H1 (cell line): ENCODE data around the gene CRB2. TPM values are rescaled to one million over a fixed set of nuclear protein-coding genes. Genes with fewer than 3 reads are reported as not detected.

Source experiments
- CTCF ChIA-PET: fragments of 300-600 bp; sonication (Branson Sonifier 250); formaldehyde crosslinking; loops from one replicate; lab custom pipeline; 2021; ENCODE audit not compliant: partially characterized antibody; lab: Charles Lee
- POLR2A ChIA-PET: fragments of 300-600 bp; sonication (Branson Sonifier 250); formaldehyde crosslinking; loops from one replicate; lab custom pipeline; 2021; ENCODE audit warnings: inconsistent platforms; ENCODE audit not compliant: partially characterized antibody; lab: Charles Lee
- DNase-seq, 2 experiments: peaks; one replicate each; pipeline versions ENCODE4 v3.0.0 to v3.0.0-alpha.2; 2010 to 2022; ENCODE audit warnings: low spot score in 2 of 2, low read depth in 1 of 2, mixed read lengths in 1 of 2
- FAIRE-seq: peaks from 2 replicates; lab custom pipeline; 2011; peaks lifted over from hg19 to GRCh38; lab: Jason Lieb, UNC
- H2AFZ ChIP-seq: 2 replicates; pipeline ENCODE4 v1.8.1; 2012; ENCODE audit warnings: low read length, inconsistent platforms
- H2AK5ac ChIP-seq: 2 replicates; pipeline ENCODE4 v1.6.1; 2013; ENCODE audit warnings: low read depth, low read length
- H2BK120ac ChIP-seq: replicated peaks from 2 replicates; pipeline ENCODE3; 2013; ENCODE audit warnings: low read depth, low read length, inconsistent platforms
- H2BK12ac ChIP-seq: 2 replicates; pipeline ENCODE4 v1.6.1; 2013; ENCODE audit warnings: low read depth, low read length
- H2BK15ac ChIP-seq: 2 replicates; pipeline ENCODE4 v1.6.1; 2013; ENCODE audit warnings: low read length
- H2BK20ac ChIP-seq: 2 replicates; pipeline ENCODE4 v1.6.1; 2013; ENCODE audit warnings: low read length
- H2BK5ac ChIP-seq: 2 replicates; pipeline ENCODE4 v1.6.1; 2013; ENCODE audit warnings: low read depth, low read length
- H3K14ac ChIP-seq: 2 replicates; pipeline ENCODE4 v1.6.1; 2013; ENCODE audit warnings: inconsistent platforms; ENCODE audit not compliant: insufficient read length
- H3K18ac ChIP-seq: 2 replicates; pipeline ENCODE4 v1.6.1; 2013; ENCODE audit warnings: low read length; ENCODE audit errors: extremely low read depth
- H3K23ac ChIP-seq: 2 replicates; pipeline ENCODE4 v1.6.1; 2013; ENCODE audit warnings: inconsistent platforms; ENCODE audit not compliant: insufficient read length
- H3K23me2 ChIP-seq: 2 replicates; pipeline ENCODE4 v1.6.1; 2013; ENCODE audit warnings: low read depth, low read length
- H3K27ac ChIP-seq: 2 replicates; pipeline ENCODE4 v1.6.1; 2011; ENCODE audit warnings: low read depth, low read length, inconsistent platforms
- H3K27me3 ChIP-seq, 4 experiments: replicated peaks in 1 of 4; 1 replicate in 1 of 4; 2 replicates in 3 of 4; pipeline versions ENCODE4 v1.6.1 to v1.8.1; 2011 to 2013; ENCODE audit warnings: low read length in 3 of 4, mild to moderate bottlenecking in 3 of 4, inconsistent platforms in 2 of 4, mixed read lengths in 2 of 4, moderate library complexity in 1 of 4; ENCODE audit not compliant: control insufficient read depth in 3 of 4, insufficient read depth in 3 of 4; ENCODE audit errors: extremely low read depth in 1 of 4
- H3K36me3 ChIP-seq, 4 experiments: 2 replicates each; pipeline versions ENCODE4 v1.6.1 to v1.8.1; 2011 to 2013; ENCODE audit warnings: mild to moderate bottlenecking in 4 of 4, low read length in 3 of 4, moderate library complexity in 2 of 4, control low read depth in 1 of 4, inconsistent platforms in 1 of 4; ENCODE audit not compliant: insufficient read depth in 4 of 4, control insufficient read depth in 2 of 4
- H3K4ac ChIP-seq: replicated peaks from 2 replicates; pipeline ENCODE3; 2013; ENCODE audit warnings: low read length, low read depth, mixed read lengths, inconsistent platforms; ENCODE audit not compliant: insufficient read length
- H3K4me1 ChIP-seq, 4 experiments: replicated peaks in 1 of 4; 1 replicate in 1 of 4; 2 replicates in 3 of 4; pipeline versions ENCODE4 v1.6.1 to v1.8.1; 2011 to 2013; ENCODE audit warnings: low read length in 3 of 4, inconsistent platforms in 2 of 4, mixed read lengths in 1 of 4; ENCODE audit not compliant: insufficient read depth in 4 of 4, control insufficient read depth in 3 of 4
- H3K4me2 ChIP-seq, 2 experiments: 2 replicates each; pipeline versions ENCODE4 v1.6.1 to v1.8.1; 2011 to 2013; ENCODE audit warnings: low read depth in 2 of 2, low read length in 2 of 2, control low read depth in 1 of 2, inconsistent platforms in 1 of 2, mild to moderate bottlenecking in 1 of 2; ENCODE audit not compliant: insufficient read depth in 1 of 2
- H3K4me3 ChIP-seq, 4 experiments: fragments of 200-600, 300-600 bp in 1 of 4; sonication (generic), shearing (Covaris generic), sonication (Bioruptor Twin) in 1 of 4; 2 replicates each; pipeline versions ENCODE4 v1.5.1 to v1.8.1; 2011 to 2016; ENCODE audit warnings: low read length in 4 of 4, low read depth in 3 of 4, control low read depth in 2 of 4, inconsistent platforms in 2 of 4, mild to moderate bottlenecking in 2 of 4, mixed read lengths in 1 of 4, moderate library complexity in 1 of 4; ENCODE audit not compliant: insufficient read depth in 2 of 4; ENCODE audit errors: extremely low read depth in 1 of 4
- H3K56ac ChIP-seq: replicated peaks from 2 replicates; pipeline ENCODE3; 2013; ENCODE audit warnings: low read depth, mild to moderate bottlenecking, mixed read lengths, low read length, inconsistent platforms; ENCODE audit not compliant: insufficient read length
- H3K79me1 ChIP-seq: 2 replicates; pipeline ENCODE4 v1.6.1; 2013; ENCODE audit warnings: low read depth, low read length, control low read depth
- H3K79me2 ChIP-seq, 2 experiments: 2 replicates each; pipeline versions ENCODE4 v1.6.1 to v1.8.1; 2012 to 2013; ENCODE audit warnings: low read length in 2 of 2, mild to moderate bottlenecking in 2 of 2, inconsistent platforms in 1 of 2; ENCODE audit not compliant: insufficient read depth in 2 of 2, control insufficient read depth in 1 of 2
- H3K9ac ChIP-seq, 4 experiments: replicated peaks in 1 of 4; 1 replicate in 1 of 4; 2 replicates in 3 of 4; pipeline versions ENCODE4 v1.6.1 to v1.8.1; 2011 to 2013; ENCODE audit warnings: low read depth in 3 of 4, low read length in 3 of 4, control low read depth in 2 of 4, mild to moderate bottlenecking in 2 of 4, moderate library complexity in 2 of 4, inconsistent platforms in 1 of 4; ENCODE audit errors: extremely low read depth in 1 of 4
- H3K9me3 ChIP-seq, 2 experiments: 2 replicates each; pipeline versions ENCODE4 v1.6.1 to v1.8.1; 2012 to 2013; ENCODE audit warnings: mild to moderate bottlenecking in 2 of 2, moderate library complexity in 2 of 2, control low read depth in 1 of 2, inconsistent platforms in 1 of 2, low read depth in 1 of 2, low read length in 1 of 2, mixed read lengths in 1 of 2; ENCODE audit not compliant: insufficient read depth in 2 of 2
- H4K20me1 ChIP-seq, 2 experiments: replicated peaks in 1 of 2; 2 replicates each; pipeline versions ENCODE3 to v1.8.1; 2011 to 2013; ENCODE audit warnings: inconsistent platforms in 2 of 2, low read length in 2 of 2, mild to moderate bottlenecking in 1 of 2; ENCODE audit not compliant: insufficient read depth in 2 of 2, control insufficient read depth in 1 of 2
- H4K5ac ChIP-seq: 2 replicates; pipeline ENCODE4 v1.6.1; 2013; ENCODE audit warnings: low read length, low read depth, mixed read lengths, inconsistent platforms; ENCODE audit not compliant: insufficient read length
- H4K8ac ChIP-seq: 2 replicates; pipeline ENCODE4 v1.8.0; 2013; ENCODE audit warnings: mild to moderate bottlenecking, moderate library complexity, low read length, inconsistent platforms; ENCODE audit not compliant: insufficient read depth; ENCODE audit errors: extremely low read depth
- H4K91ac ChIP-seq: replicated peaks from 2 replicates; pipeline ENCODE3; 2013; ENCODE audit warnings: low read length, mixed read lengths, inconsistent platforms; ENCODE audit not compliant: insufficient read length
- JUND ChIP-seq: IDR thresholded peaks from 2 replicates; pipeline ENCODE4 v1.6.1; 2011; ENCODE audit warnings: mild to moderate bottlenecking, improper control_type of control experiment, low read length
- KDM4A ChIP-seq: IDR thresholded peaks from one replicate; pipeline ENCODE4 v1.7.1; 2012; ENCODE audit warnings: low read depth, mild to moderate bottlenecking, moderate library complexity, low read length, inconsistent platforms; ENCODE audit not compliant: severe bottlenecking
- WGBS, 2 experiments: shearing (Covaris generic) in 1 of 2; methylation state at CpG; one replicate each; pipeline versions ENCODE4 v1.1.6 to v1.1.7; 2013 to 2015; ENCODE audit warnings: low lambda C conversion rate in 2 of 2, mixed read lengths in 2 of 2, inconsistent platforms in 1 of 2, low coverage in 1 of 2, missing lambda C conversion rate in 1 of 2; ENCODE audit not compliant: insufficient replicate concordance in 2 of 2, insufficient coverage in 1 of 2, insufficient read length in 1 of 2; ENCODE audit errors: extremely low coverage in 1 of 2, missing lambda C conversion rate in 1 of 2; 5-methylcytosine and 5-hydroxymethylcytosine counted together
- polyA plus RNA-seq, 7 experiments: library from polyadenylated mRNA; depleted of rRNA in 3 of 7; stranded (reverse) in 5 of 7; unstranded in 2 of 7; fragments of >200 nt in 5 of 7; fragments of 200-250 nt in 2 of 7; gene quantifications; 1 replicate in 5 of 7; 2 replicates in 1 of 7; 4 replicates in 1 of 7; pipeline versions ENCODE4 v1.2.1 to v1.2.3, GENCODE V29; 2011 to 2013; ENCODE audit warnings: missing spikeins in 2 of 7, mixed read lengths in 2 of 7
- total RNA-seq: library from RNA; stranded (reverse); fragmentation: NEBNext Ultra II Directional; extraction: Animal tissue kit (Norgen Biotek cat#: 25700); gene quantifications from 2 replicates; pipeline ENCODE4 v1.2.1, GENCODE V29; 2021

The CRB2 gene
- total and polyA plus RNA-seq, 2 of the 8 experiments (the other 6 are each of a cell fraction or from before 2014, with no cell fraction given), result 4.0 to 8.4 TPM

DNA sequence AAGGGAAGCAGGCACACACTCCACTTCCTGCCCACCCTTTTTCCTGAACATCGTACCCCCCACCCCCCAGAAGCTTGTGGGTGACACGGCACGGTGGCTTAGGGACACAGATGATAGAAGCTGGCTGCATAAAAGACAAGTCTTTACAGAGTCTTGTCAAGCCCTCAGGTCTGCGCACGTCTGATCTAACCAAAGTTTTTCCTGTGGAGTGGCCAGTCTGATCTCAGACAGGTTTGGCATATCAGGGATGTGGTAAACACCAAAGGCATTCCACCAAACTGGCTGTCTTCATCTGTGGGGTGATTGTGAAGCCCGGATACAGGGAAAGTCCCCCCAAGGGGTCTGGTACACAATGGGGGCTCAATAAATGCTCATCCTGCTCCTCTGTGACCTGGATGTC lies 50.0 kb downstream of the CRB2 start:
- TF ChIP-seq JUND (no peak), KDM4A (no peak)
- POLR2A ChIA-PET, result interaction anchor here (0.5 to 2.0 kb wide), 2 partner anchors 25 to 1406 kb away, joined by 3 to 5 read pairs; no protein-coding TSS in a partner anchor
- H3K79me2 ChIP-seq, result no peaks in the 10 kb centered on the region

More for the DNA sequence above, 50.0 kb downstream of the CRB2 start:
- Histone ChIP-seq H2AK5ac (no peak overlapping the region), H3K23me2 (no peaks in the 10 kb centered on the region), H4K91ac (no peak overlapping the region), H2BK12ac (no peak overlapping the region), H2BK15ac (no peak overlapping the region), H3K56ac (no peak overlapping the region), H3K9me3 (no peaks in the 10 kb centered on the region), H3K4me3 (no peak overlapping the region), H3K18ac (no peak overlapping the region), H2BK120ac (no peak overlapping the region), H2BK20ac (no peak overlapping the region; the same call in 1 of the 2 replicates), H3K14ac (no peak overlapping the region), H3K9ac (no peak overlapping the region), H3K4ac (no peak overlapping the region), H4K20me1 (no peaks in the 10 kb centered on the region), H3K79me1 (no peaks in the 10 kb centered on the region), H3K27me3 (no peaks in the 10 kb centered on the region), H2AFZ (no peak overlapping the region), H2BK5ac (no peak overlapping the region), H3K4me2 (0 out of 4 replicates have a peak overlapping the region, but pooled peaks of 1 of the 2 experiments have one; percentile 17), H3K36me3 (no peaks in the 10 kb centered on the region; a peak in 1 of 8 replicates), H3K27ac (no peak overlapping the region), H3K4me1 (peaks cover 0 to 14% (median 9%) of the 10 kb centered on the region in 4 experiments; a peak in 6 of 7 replicates), H4K8ac (no peak overlapping the region), H4K5ac (no peak overlapping the region), H3K23ac (no peak overlapping the region)
- DNase-seq (no peak), FAIRE-seq (no peak)
- 94% methylated on average over 6 of the region's 6 CpGs; no CpG with 5 or more reads in 1 of the 2 experiments for WGBS, 2 experiments
- CTCF ChIA-PET, result interaction anchor here (1.7 kb wide), 1 partner anchor 32 kb away, joined by 3 read pairs; no protein-coding TSS in a partner anchor
